T-helper 2 cell treated with Interferon-gamma antibody and Interleukin-4, amounts not matched to agents 5 μg/mL and 100 μg/mL, for 36 hours (primary cell): ENCODE measurements around the gene LSAMP.
A peak's percentile ranks its signal among the peaks of the same experiment; 100 is the strongest.
"Not testable (repeated sequence)": the region's sequence is repeated elsewhere in the genome, so short reads cannot be mapped to it uniquely, and the experiment has no call there.

Experiments used
- DNase-seq: peaks from one replicate; pipeline ENCODE4 v3.0.0; 2021; ENCODE audit warnings: low spot score
- H3K27ac Mint-ChIP-seq: one replicate; pipeline ENCODE4 v1.8.0; 2021; ENCODE audit warnings: mild to moderate bottlenecking, mixed read lengths
- H3K27me3 Mint-ChIP-seq: one replicate; pipeline ENCODE4 v1.8.0; 2021; ENCODE audit warnings: low read depth, mixed read lengths
- H3K36me3 Mint-ChIP-seq: one replicate; pipeline ENCODE4 v1.8.0; 2021; ENCODE audit warnings: low read depth, mixed read lengths
- H3K4me1 Mint-ChIP-seq: one replicate; pipeline ENCODE4 v1.8.0; 2021; ENCODE audit warnings: low read depth, mixed read lengths
- H3K4me3 Mint-ChIP-seq: one replicate; pipeline ENCODE4 v1.8.0; 2022; ENCODE audit warnings: mild to moderate bottlenecking, moderate library complexity, mixed read lengths
- H3K9me3 Mint-ChIP-seq: one replicate; pipeline ENCODE4 v1.8.0; 2021; ENCODE audit warnings: mixed read lengths

The LSAMP gene

GRCh38 chr3:115791271-115792153, 653.8 kb downstream of the LSAMP start:
- H3K27ac Mint-ChIP-seq = peak overlapping the region; percentile 95
- H3K36me3 Mint-ChIP-seq = not testable (repeated sequence)

GRCh38 chr3:115790759-115791158, 654.5 kb downstream of the LSAMP start:
- peak; percentile 65 for DNase-seq
- no peaks in the 10 kb centered on the region for H3K9me3 Mint-ChIP-seq
- H3K4me3 Mint-ChIP-seq = peak overlapping the region; percentile 46
- peaks cover 5% of the 10 kb centered on the region for H3K27me3 Mint-ChIP-seq
- no peaks in the 10 kb centered on the region for H3K36me3 Mint-ChIP-seq
- peak overlapping the region; percentile 76 for H3K27ac Mint-ChIP-seq
- H3K4me1 Mint-ChIP-seq = peaks cover 26% of the 10 kb centered on the region

More at GRCh38 chr3:115791271-115792153, 653.8 kb downstream of the LSAMP start:
- Mint-ChIP-seq H3K4me3 (peak overlapping the region; percentile 73), H3K4me1 (peaks cover 26% of the 10 kb centered on the region)
- DNase-seq, H3K9me3 Mint-ChIP-seq, H3K27me3 Mint-ChIP-seq: not testable (repeated sequence)

GRCh38 chr3:115789481-115789880, 655.8 kb downstream of the LSAMP start:
- DNase-seq = no peak
- Mint-ChIP-seq H3K4me3 (no peak overlapping the region), H3K9me3 (no peaks in the 10 kb centered on the region), H3K4me1 (peaks cover 38% of the 10 kb centered on the region), H3K27ac (no peak overlapping the region), H3K27me3 (peaks cover 8% of the 10 kb centered on the region), H3K36me3 (no peaks in the 10 kb centered on the region)

GRCh38 chr3:115788921-115789470, 656.3 kb downstream of the LSAMP start:
- no peaks in the 10 kb centered on the region for H3K36me3 Mint-ChIP-seq
- DNase-seq = no peak

GRCh38 chr3:115787818-115788217, 657.5 kb downstream of the LSAMP start:
- Mint-ChIP-seq H3K9me3 (no peaks in the 10 kb centered on the region), H3K4me3 (no peak overlapping the region), H3K36me3 (no peaks in the 10 kb centered on the region), H3K27ac (no peak overlapping the region), H3K4me1 (peaks cover 32% of the 10 kb centered on the region), H3K27me3 (peaks cover 8% of the 10 kb centered on the region)
- no peak for DNase-seq

More at GRCh38 chr3:115788921-115789470, 656.3 kb downstream of the LSAMP start:
- H3K9me3 Mint-ChIP-seq = no peaks in the 10 kb centered on the region
- H3K4me3 Mint-ChIP-seq = no peak overlapping the region
- peaks cover 8% of the 10 kb centered on the region for H3K27me3 Mint-ChIP-seq
- H3K27ac Mint-ChIP-seq = no peak overlapping the region
- peaks cover 38% of the 10 kb centered on the region for H3K4me1 Mint-ChIP-seq

GRCh38 chr3:115785782-115786181, 659.5 kb downstream of the LSAMP start:
- H3K4me1 Mint-ChIP-seq = peaks cover 24% of the 10 kb centered on the region
- peaks cover 13% of the 10 kb centered on the region for H3K27me3 Mint-ChIP-seq
- H3K36me3 Mint-ChIP-seq = no peaks in the 10 kb centered on the region
- no peak overlapping the region for H3K4me3 Mint-ChIP-seq
- H3K9me3 Mint-ChIP-seq = no peaks in the 10 kb centered on the region
- no peak overlapping the region for H3K27ac Mint-ChIP-seq
- no peak for DNase-seq

GRCh38 chr3:115784739-115785536, 660.3 kb downstream of the LSAMP start:
- Mint-ChIP-seq H3K27me3 (peaks cover 13% of the 10 kb centered on the region), H3K4me3 (peak overlapping the region; percentile 91), H3K27ac (peak overlapping the region; percentile 71), H3K9me3 (no peaks in the 10 kb centered on the region), H3K4me1 (peaks cover 21% of the 10 kb centered on the region), H3K36me3 (no peaks in the 10 kb centered on the region)
- no peak for DNase-seq

GRCh38 chr3:115783938-115784738, 661.1 kb downstream of the LSAMP start:
- Mint-ChIP-seq H3K27me3 (peaks cover 13% of the 10 kb centered on the region), H3K4me3 (peak overlapping the region; percentile 91), H3K27ac (peak overlapping the region; percentile 99)

GRCh38 chr3:115783426-115783825, 661.9 kb downstream of the LSAMP start:
- not testable (repeated sequence) for H3K36me3 Mint-ChIP-seq, H3K27ac Mint-ChIP-seq
- peak overlapping the region; percentile 91 for H3K4me3 Mint-ChIP-seq

More at GRCh38 chr3:115783938-115784738, 661.1 kb downstream of the LSAMP start:
- peak; percentile 89 for DNase-seq
- Mint-ChIP-seq H3K9me3 (no peaks in the 10 kb centered on the region), H3K4me1 (peaks cover 21% of the 10 kb centered on the region), H3K36me3 (no peaks in the 10 kb centered on the region)

GRCh38 chr3:115779011-115779410, 666.3 kb downstream of the LSAMP start:
- Mint-ChIP-seq H3K4me3 (no peak overlapping the region), H3K4me1 (peaks cover 7% of the 10 kb centered on the region), H3K9me3 (no peaks in the 10 kb centered on the region), H3K27ac (no peak overlapping the region), H3K27me3 (peaks cover 12% of the 10 kb centered on the region), H3K36me3 (no peaks in the 10 kb centered on the region)
- DNase-seq = no peak

More at GRCh38 chr3:115783426-115783825, 661.9 kb downstream of the LSAMP start:
- Mint-ChIP-seq H3K27me3 (peaks cover 13% of the 10 kb centered on the region), H3K4me1 (peaks cover 19% of the 10 kb centered on the region)
- not testable (repeated sequence) for H3K9me3 Mint-ChIP-seq, DNase-seq

- Mint-ChIP-seq H3K27me3 (peaks cover 11% of the 10 kb centered on the region), H3K36me3 (no peaks in the 10 kb centered on the region), H3K4me1 (no peaks in the 10 kb centered on the region), H3K4me3 (no peak overlapping the region), H3K27ac (no peak overlapping the region), H3K9me3 (no peaks in the 10 kb centered on the region)
- no peak for DNase-seq
Measured at GRCh38 chr3:115772951-115773350, 672.3 kb downstream of the LSAMP start.

- no peaks in the 10 kb centered on the region for H3K36me3 Mint-ChIP-seq
- no peak overlapping the region for H3K27ac Mint-ChIP-seq
- H3K27me3 Mint-ChIP-seq = peaks cover 8% of the 10 kb centered on the region
- DNase-seq = no peak
- H3K4me3 Mint-ChIP-seq = no peak overlapping the region
- H3K4me1 Mint-ChIP-seq = no peaks in the 10 kb centered on the region
- no peaks in the 10 kb centered on the region for H3K9me3 Mint-ChIP-seq
Measured at GRCh38 chr3:115768661-115769060, 676.6 kb downstream of the LSAMP start.
